Fibroblast of the aortic adventitia (primary cell): ENCODE results near the gene ASIC5. TPM values are rescaled to one million over a fixed set of nuclear protein-coding genes. Genes with fewer than 3 reads are reported as not detected.

Experiments used
- DNase-seq: peaks from one replicate; pipeline ENCODE4 v3.0.0-alpha.2; 2010; ENCODE audit warnings: low read depth
- H3K4me3 ChIP-seq: 2 replicates; pipeline ENCODE4 v1.5.1; 2011; ENCODE audit warnings: low read depth, mild to moderate bottlenecking, control low read depth, low read length, moderate library complexity
- CTCF ChIP-seq: IDR thresholded peaks from 2 replicates; pipeline ENCODE4 v1.5.1; 2011; ENCODE audit warnings: mild to moderate bottlenecking, low read length, control low read depth, inconsistent platforms; ENCODE audit not compliant: insufficient read depth
- total RNA-seq: library from RNA; depleted of rRNA; stranded (reverse); fragments of >200 nt; gene quantifications from 2 replicates; pipeline ENCODE4 v1.2.3, GENCODE V29; 2012; ENCODE audit warnings: low replicate concordance

ASIC5 gene
- total RNA-seq, 1 donor = not detected

- TF ChIP-seq CTCF = no peak
- no peak for DNase-seq
Measured at GRCh38 chr4:155784637-155785036, 81.4 kb downstream of the ASIC5 start.

GRCh38 chr4:155781249-155781831 lies 84.7 kb downstream of the ASIC5 start:
- no peak for TF ChIP-seq CTCF
- no peak for DNase-seq
- no peak overlapping the region for H3K4me3 ChIP-seq

More at GRCh38 chr4:155784637-155785036, 81.4 kb downstream of the ASIC5 start:
- no peak overlapping the region for H3K4me3 ChIP-seq

GRCh38 chr4:155780775-155781174 lies 85.3 kb downstream of the ASIC5 start:
- TF ChIP-seq CTCF = no peak
- DNase-seq = no peak
- no peak overlapping the region for H3K4me3 ChIP-seq

Other genes with a start within 250 kb of the ASIC5 start
- gene GUCY1A1, start 199.4 kb downstream of the ASIC5 start, total RNA-seq = 0.09 and 2.4 TPM in 2 replicates
- 2.0 and 7.0 TPM in 2 replicates for gene GUCY1B1, start 107.3 kb downstream of the ASIC5 start, total RNA-seq
- 1.5 and 1.8 TPM in 2 replicates for gene TDO2, start 37.4 kb upstream of the ASIC5 start, total RNA-seq
- 12.5 and 17.4 TPM in 2 replicates for gene CTSO, start 87.6 kb upstream of the ASIC5 start, total RNA-seq